A549 treated with ZK216348 at 1 μM for 4 hours (cell line): ENCODE measurements around the gene CLEC4C. TPM values are rescaled to one million over a fixed set of nuclear protein-coding genes. Genes with fewer than 3 reads are reported as not detected.

Experiments used
- total RNA-seq: library from RNA; stranded (reverse); fragments of 200-300 nt; extraction: Qiagen RNA extraction; gene quantifications from 5 replicates; pipeline ENCODE4 v1.2.3, GENCODE V29; 2022; ENCODE audit warnings: low read depth

CLEC4C gene, protein sequence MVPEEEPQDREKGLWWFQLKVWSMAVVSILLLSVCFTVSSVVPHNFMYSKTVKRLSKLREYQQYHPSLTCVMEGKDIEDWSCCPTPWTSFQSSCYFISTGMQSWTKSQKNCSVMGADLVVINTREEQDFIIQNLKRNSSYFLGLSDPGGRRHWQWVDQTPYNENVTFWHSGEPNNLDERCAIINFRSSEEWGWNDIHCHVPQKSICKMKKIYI
- not detected in 5 replicates for total RNA-seq

DNA sequence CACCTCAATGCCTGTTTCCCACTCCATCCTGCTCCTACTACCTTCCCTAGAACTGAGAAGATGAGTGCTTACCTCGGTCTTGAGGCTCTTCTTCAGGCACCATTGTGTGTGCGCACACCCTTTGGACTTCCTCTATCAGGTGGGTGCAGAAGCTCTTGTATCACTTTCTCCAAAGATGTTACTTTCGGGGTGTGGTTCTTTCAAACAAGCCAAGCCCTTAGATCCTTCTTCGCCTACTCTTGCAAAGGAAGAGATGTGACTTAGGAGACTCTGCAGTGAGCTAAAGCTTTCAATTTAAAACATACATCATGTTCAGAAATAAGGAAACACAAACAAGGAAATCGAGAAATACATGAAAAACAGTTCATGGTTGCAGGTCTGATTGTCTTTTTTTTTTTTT is at the start of gene CLEC4C:
Gene CLEC4C, minus strand, starts transcription at position 130 of the 400 bp plus-strand sequence. Its CDS starts 27 bp downstream, at position 103.

DNA sequence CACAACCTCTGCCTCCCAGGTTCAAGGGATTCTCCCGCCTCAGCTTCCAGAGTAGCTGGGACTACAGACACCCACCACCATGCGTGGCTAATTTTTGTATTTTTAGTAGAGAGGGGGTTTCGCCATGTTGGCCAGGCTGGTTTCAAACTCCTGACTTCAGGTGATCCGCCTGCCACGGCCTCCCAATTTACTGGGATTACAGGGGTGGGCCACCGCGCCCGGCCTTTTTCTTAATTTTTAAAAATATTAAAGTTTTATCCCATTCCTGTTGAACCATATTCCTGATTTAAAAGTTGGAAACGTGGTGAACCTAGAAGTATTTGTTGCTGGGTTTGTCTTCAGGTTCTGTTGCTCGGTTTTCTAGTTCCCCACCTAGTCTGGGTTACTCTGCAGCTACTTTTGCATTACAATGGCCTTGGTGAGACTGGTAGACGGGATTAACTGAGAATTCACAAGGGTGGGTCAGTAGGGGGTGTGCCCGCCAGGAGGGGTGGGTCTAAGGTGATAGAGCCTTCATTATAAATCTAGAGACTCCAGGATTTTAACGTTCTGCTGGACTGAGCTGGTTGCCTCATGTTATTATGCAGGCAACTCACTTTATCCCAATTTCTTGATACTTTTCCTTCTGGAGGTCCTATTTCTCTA is 41.8 kb upstream of the CLEC4C start, which contains the start of gene NANOG:
Gene NANOG, plus strand, starts transcription at position 519 of the 645 bp plus-strand sequence. CDS start 213 bp downstream, outside the sequence.

DNA sequence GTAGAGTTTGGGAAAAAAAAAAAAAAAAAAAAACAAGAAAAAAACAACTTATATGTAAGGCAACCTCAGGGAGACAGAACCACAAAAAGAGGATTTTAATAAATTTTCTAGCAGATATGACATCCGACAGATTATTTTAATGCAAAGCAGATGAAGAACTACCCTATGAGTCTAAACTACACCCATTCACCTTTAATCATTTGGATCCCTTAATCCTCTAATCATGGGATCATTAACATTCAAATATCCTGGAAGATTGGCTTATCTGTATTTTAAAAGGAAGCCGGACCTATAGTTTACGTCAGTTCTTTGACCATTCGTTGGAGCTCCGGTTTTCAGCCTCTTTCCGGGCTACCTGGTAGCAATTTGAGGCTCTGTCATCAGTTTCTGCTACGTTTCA is 36.0 kb downstream of the CLEC4C start, which contains the start of gene DPPA3:
Gene DPPA3, plus strand, starts transcription at position 301 of the 400 bp plus-strand sequence. CDS start 138 bp downstream, outside the sequence.

DNA sequence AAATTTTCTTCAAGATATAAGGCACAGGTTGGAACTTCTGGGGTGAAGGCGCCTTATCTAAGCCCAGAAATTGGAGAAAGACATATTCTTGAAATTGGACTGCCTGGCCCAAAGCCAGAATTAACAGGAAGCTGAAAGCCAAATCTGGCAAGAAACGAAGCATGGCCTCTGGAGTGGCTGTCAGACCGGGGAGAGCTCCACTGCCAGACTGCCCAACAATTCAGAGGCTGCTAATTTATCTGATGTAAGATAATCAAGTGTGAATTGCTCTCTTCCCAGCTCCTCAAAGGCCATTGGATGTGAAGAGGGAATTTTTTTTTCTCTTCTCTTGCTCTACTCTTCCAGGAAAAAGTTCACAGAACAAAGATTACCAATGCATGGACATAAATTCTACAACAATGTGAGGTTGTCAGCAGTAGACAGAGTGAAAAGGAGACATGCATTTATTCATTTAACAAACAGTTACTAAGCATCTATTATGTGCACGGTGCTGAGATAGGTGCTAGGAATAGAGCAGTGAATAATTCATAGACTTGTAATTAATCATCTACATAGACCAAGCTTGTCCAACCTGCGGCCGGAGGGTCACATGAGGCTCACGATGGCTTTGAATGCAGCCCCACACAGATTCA is 51.5 kb downstream of the CLEC4C start, which contains the start of gene GDF3:
Gene GDF3, minus strand, starts transcription at position 210 of the 632 bp plus-strand sequence. Its CDS starts 47 bp downstream, at position 163.

Other genes with a start within 250 kb of the CLEC4C start
- not detected in 5 replicates for gene CD163, start 243.6 kb downstream of the CLEC4C start, total RNA-seq
- gene APOBEC1, start 81.5 kb downstream of the CLEC4C start, total RNA-seq: not detected in 5 replicates
- not detected in 5 replicates for gene GDF3, start 51.6 kb downstream of the CLEC4C start, total RNA-seq
- not detected in 5 replicates for gene DPPA3, start 35.9 kb downstream of the CLEC4C start, total RNA-seq
- not detected in 5 replicates for gene NANOGNB, start 17.8 kb upstream of the CLEC4C start, total RNA-seq
- not detected in 5 replicates for gene NANOG, start 42.0 kb upstream of the CLEC4C start, total RNA-seq
- 0.12 to 0.14 TPM (median 0.13 TPM) in 3 of 5 replicates, not detected in the others for gene SLC2A14, start 125.5 kb upstream of the CLEC4C start, total RNA-seq
- 2.5 to 4.5 TPM (median 3.4 TPM) in 5 replicates for gene SLC2A3, start 188.8 kb upstream of the CLEC4C start, total RNA-seq